HCT116 (cell line): ENCODE data around the gene AKAP9.

Source experiments
- CEBPB ChIP-seq: IDR thresholded peaks from 2 replicates; pipeline ENCODE4 v1.6.1; 2012; ENCODE audit warnings: low read depth
- CTCF ChIP-seq, 3 experiments: fragments of 200-600 bp in 1 of 3; sonication (generic) in 1 of 3; IDR thresholded peaks in 2 of 3; conservative IDR thresholded peaks in 1 of 3; 2 replicates each; pipeline ENCODE4 v1.5.1; 2012 to 2017; ENCODE audit warnings: low read depth in 2 of 3, low read length in 2 of 3, antibody characterized with exemption in 1 of 3, borderline replicate concordance in 1 of 3, control low read depth in 1 of 3, mild to moderate bottlenecking in 1 of 3, mixed read lengths in 1 of 3, mixed run types in 1 of 3, moderate library complexity in 1 of 3; ENCODE audit not compliant: insufficient read depth in 1 of 3
- EZH2 ChIP-seq: fragments of 200-600 bp; sonication (generic); IDR thresholded peaks from 2 replicates; pipeline ENCODE4 v1.6.1; 2017; ENCODE audit warnings: antibody characterized with exemption, mixed run types
- POLR2A ChIP-seq: IDR thresholded peaks from 2 replicates; pipeline ENCODE4 v1.7.0; 2011; ENCODE audit warnings: borderline replicate concordance; ENCODE audit not compliant: insufficient read depth, insufficient read length; ENCODE audit errors: extremely low read depth
- POLR2AphosphoS5 ChIP-seq: IDR thresholded peaks from 2 replicates; pipeline ENCODE4 v1.6.1; 2011; ENCODE audit warnings: mild to moderate bottlenecking, low read depth, low read length, moderate library complexity
- RAD21 ChIP-seq: IDR thresholded peaks from 2 replicates; pipeline ENCODE4 v1.6.1; 2012; ENCODE audit warnings: low read depth, mild to moderate bottlenecking
- SP1 ChIP-seq: IDR thresholded peaks from 2 replicates; pipeline ENCODE4 v1.6.1; 2012; ENCODE audit warnings: low read depth
- SRF ChIP-seq: IDR thresholded peaks from 2 replicates; pipeline ENCODE4 v1.6.1; 2012; ENCODE audit warnings: low read depth
- TCF7L2 ChIP-seq: IDR thresholded peaks from 2 replicates; pipeline ENCODE4 v1.7.0; 2011; ENCODE audit warnings: borderline replicate concordance, inconsistent platforms; ENCODE audit not compliant: insufficient read depth, insufficient read length; ENCODE audit errors: extremely low read depth
- ZFX ChIP-seq: fragments of 450-650 bp; IDR thresholded peaks from 2 replicates; pipeline ENCODE4 v1.6.1; 2017
- ZNF274 ChIP-seq: fragments of 200-500 bp; sonication (Bioruptor generic); IDR thresholded peaks from 2 replicates; pipeline ENCODE4 v1.6.1; 2014; ENCODE audit warnings: mild to moderate bottlenecking, low read depth, low read length, inconsistent platforms

- no peak for TF ChIP-seq CTCF (IDR thresholded peaks at IDR 0.05 in 2 of 3, conservative IDR thresholded peaks at IDR 0.05 in 1 of 3; ENCODE audit: borderline replicate concordance in 1 of 3, insufficient read depth in 1 of 3, low read depth in 2 of 3, low read length in 2 of 3)
- TF ChIP-seq SRF, result no peak
- no peak for TF ChIP-seq POLR2A
- TF ChIP-seq RAD21, result no peak
- TF ChIP-seq TCF7L2, result no peak
- no peak for TF ChIP-seq EZH2
- TF ChIP-seq SP1, result no peak
- no peak for TF ChIP-seq CEBPB
- no peak for TF ChIP-seq POLR2AphosphoS5
- TF ChIP-seq ZNF274, result no peak
- TF ChIP-seq ZFX, result no peak
Observed at GRCh38 chr7:91916051-91916440, 24.6 kb upstream of the AKAP9 start.
